HUES64 (cell line): ENCODE data around the gene TRPV4.

Source experiments
- H3K27ac ChIP-seq: 2 replicates; pipeline ENCODE4 v1.7.0; 2013; ENCODE audit warnings: low read depth, low read length, inconsistent platforms
- H3K27me3 ChIP-seq: 2 replicates; pipeline ENCODE4 v1.6.1; 2013; ENCODE audit warnings: mild to moderate bottlenecking, low read length; ENCODE audit not compliant: insufficient read depth
- H3K36me3 ChIP-seq: 2 replicates; pipeline ENCODE4 v1.6.1; 2013; ENCODE audit warnings: mild to moderate bottlenecking, low read length; ENCODE audit not compliant: insufficient read depth
- H3K4me1 ChIP-seq: 2 replicates; pipeline ENCODE4 v1.6.1; 2013; ENCODE audit warnings: mild to moderate bottlenecking, low read length, moderate library complexity; ENCODE audit not compliant: insufficient read depth
- H3K4me3 ChIP-seq: 2 replicates; pipeline ENCODE4 v1.5.1; 2013; ENCODE audit warnings: mild to moderate bottlenecking, low read length, moderate library complexity
- H3K9ac ChIP-seq: 2 replicates; pipeline ENCODE4 v1.6.1; 2013; ENCODE audit warnings: mild to moderate bottlenecking, low read depth, low read length
- H3K9me3 ChIP-seq: 2 replicates; pipeline ENCODE4 v1.6.1; 2013; ENCODE audit warnings: low read depth, low read length; ENCODE audit not compliant: insufficient read depth
- WGBS: fragments of 150-250, 120-280 bp; methylation state at CpG from one replicate; pipeline ENCODE4 v1.1.7; 2013; ENCODE audit warnings: missing lambda C conversion rate; 5-methylcytosine and 5-hydroxymethylcytosine counted together

The TRPV4 gene

GRCh38 chr12:109836916-109837315 lies 3.7 kb upstream of the TRPV4 start:
- 76% methylated on average over 3 of the region's 3 CpGs for WGBS
- Histone ChIP-seq H3K9me3 (no peaks in the 10 kb centered on the region), H3K27me3 (no peaks in the 10 kb centered on the region), H3K9ac (no peak overlapping the region), H3K4me1 (0 out of 2 replicates have a peak, but pooled peaks cover 3% of the 10 kb centered on the region), H3K4me3 (no peak overlapping the region), H3K36me3 (no peaks in the 10 kb centered on the region), H3K27ac (no peak overlapping the region)

- WGBS = 86% methylated on average over 4 of the region's 4 CpGs
- no peak overlapping the region for H3K4me3 ChIP-seq
- H3K27me3 ChIP-seq = no peaks in the 10 kb centered on the region
- no peak overlapping the region for H3K9ac ChIP-seq
- no peaks in the 10 kb centered on the region for H3K36me3 ChIP-seq
- H3K4me1 ChIP-seq = 0 out of 2 replicates have a peak, but pooled peaks cover 3% of the 10 kb centered on the region
- H3K9me3 ChIP-seq = no peaks in the 10 kb centered on the region
- H3K27ac ChIP-seq = no peak overlapping the region
Observed at GRCh38 chr12:109835827-109836226, 2.6 kb upstream of the TRPV4 start.

GRCh38 chr12:109832541-109833306 lies 474 bp downstream of the TRPV4 start:
- Histone ChIP-seq H3K4me1 (0 out of 2 replicates have a peak, but pooled peaks cover 3% of the 10 kb centered on the region), H3K27ac (no peak overlapping the region), H3K9me3 (no peaks in the 10 kb centered on the region), H3K27me3 (no peaks in the 10 kb centered on the region), H3K9ac (peak overlapping the region; percentile 70), H3K36me3 (no peaks in the 10 kb centered on the region), H3K4me3 (peak overlapping the region; percentile 57)
- WGBS = 24% methylated on average over 28 of the region's 31 CpGs

GRCh38 chr12:109831929-109832328 lies 1.3 kb downstream of the TRPV4 start:
- H3K4me1 ChIP-seq = 0 out of 2 replicates have a peak, but pooled peaks cover 3% of the 10 kb centered on the region

GRCh38 chr12:109831365-109831764 lies 1.8 kb downstream of the TRPV4 start:
- H3K9me3 ChIP-seq = no peaks in the 10 kb centered on the region
- H3K9ac ChIP-seq = no peak overlapping the region
- H3K27ac ChIP-seq = no peak overlapping the region
- H3K27me3 ChIP-seq = no peaks in the 10 kb centered on the region
- H3K4me3 ChIP-seq = no peak overlapping the region
- H3K36me3 ChIP-seq = no peaks in the 10 kb centered on the region
- 0 out of 2 replicates have a peak, but pooled peaks cover 3% of the 10 kb centered on the region for H3K4me1 ChIP-seq
- 88% methylated on average over 6 of the region's 6 CpGs for whole genome bisulfite sequencing

More at GRCh38 chr12:109831929-109832328, 1.3 kb downstream of the TRPV4 start:
- 77% methylated on average over 9 of the region's 9 CpGs for WGBS
- H3K4me3 ChIP-seq = no peak overlapping the region
- no peaks in the 10 kb centered on the region for H3K36me3 ChIP-seq
- H3K27ac ChIP-seq = no peak overlapping the region
- H3K27me3 ChIP-seq = no peaks in the 10 kb centered on the region
- H3K9me3 ChIP-seq = no peaks in the 10 kb centered on the region
- H3K9ac ChIP-seq = no peak overlapping the region

- Histone ChIP-seq H3K4me3 (no peak overlapping the region), H3K27me3 (no peaks in the 10 kb centered on the region), H3K36me3 (no peaks in the 10 kb centered on the region), H3K9me3 (no peaks in the 10 kb centered on the region), H3K4me1 (0 out of 2 replicates have a peak, but pooled peaks cover 3% of the 10 kb centered on the region), H3K9ac (no peak overlapping the region), H3K27ac (no peak overlapping the region)
- 86% methylated on average over 2 of the region's 2 CpGs for WGBS
Observed at GRCh38 chr12:109830718-109831117, 2.5 kb downstream of the TRPV4 start.

GRCh38 chr12:109830267-109830666 lies 2.9 kb downstream of the TRPV4 start:
- H3K36me3 ChIP-seq = no peaks in the 10 kb centered on the region
- H3K27me3 ChIP-seq = no peaks in the 10 kb centered on the region
- 99% methylated on average over 2 of the region's 2 CpGs for WGBS
- H3K9me3 ChIP-seq = no peaks in the 10 kb centered on the region
- H3K4me3 ChIP-seq = no peak overlapping the region
- H3K27ac ChIP-seq = no peak overlapping the region
- 0 out of 2 replicates have a peak, but pooled peaks cover 3% of the 10 kb centered on the region for H3K4me1 ChIP-seq
- no peak overlapping the region for H3K9ac ChIP-seq

GRCh38 chr12:109829667-109830066 lies 3.5 kb downstream of the TRPV4 start:
- H3K27ac ChIP-seq = no peak overlapping the region
- no peaks in the 10 kb centered on the region for H3K9me3 ChIP-seq
- 87% methylated on average over 10 of the region's 10 CpGs for WGBS
- H3K36me3 ChIP-seq = no peaks in the 10 kb centered on the region
- 0 out of 2 replicates have a peak, but pooled peaks cover 3% of the 10 kb centered on the region for H3K4me1 ChIP-seq
- no peak overlapping the region for H3K4me3 ChIP-seq
- H3K27me3 ChIP-seq = no peaks in the 10 kb centered on the region
- no peak overlapping the region for H3K9ac ChIP-seq

- WGBS = 88% methylated on average over 3 of the region's 3 CpGs
Observed at GRCh38 chr12:109828754-109829511, 4.3 kb downstream of the TRPV4 start.

GRCh38 chr12:109827566-109828550 lies 5.3 kb downstream of the TRPV4 start:
- no peaks in the 10 kb centered on the region for H3K36me3 ChIP-seq
- H3K9ac ChIP-seq = no peak overlapping the region
- no peak overlapping the region for H3K4me3 ChIP-seq
- H3K27me3 ChIP-seq = no peaks in the 10 kb centered on the region
- 85% methylated on average over 19 of the region's 19 CpGs for WGBS
- H3K27ac ChIP-seq = no peak overlapping the region
- H3K9me3 ChIP-seq = no peaks in the 10 kb centered on the region
- 0 out of 2 replicates have a peak, but pooled peaks cover 3% of the 10 kb centered on the region for H3K4me1 ChIP-seq

More at GRCh38 chr12:109828754-109829511, 4.3 kb downstream of the TRPV4 start:
- H3K4me1 ChIP-seq = 0 out of 2 replicates have a peak, but pooled peaks cover 3% of the 10 kb centered on the region
- H3K36me3 ChIP-seq = no peaks in the 10 kb centered on the region
- no peak overlapping the region for H3K27ac ChIP-seq
- no peaks in the 10 kb centered on the region for H3K27me3 ChIP-seq
- H3K4me3 ChIP-seq = no peak overlapping the region
- no peak overlapping the region for H3K9ac ChIP-seq
- H3K9me3 ChIP-seq = no peaks in the 10 kb centered on the region
